Measurements from ENCODE around the gene SCN2B. TPM values are rescaled to one million over a fixed set of nuclear protein-coding genes. Genes with fewer than 3 reads are reported as not detected.

The SCN2B gene
- total RNA-seq, 3 donors from 2014 or later = not detected

Other genes starting within 250 kb of the SCN2B start
- under 1 TPM; 0.26 to 0.38 (median 0.38) TPM for gene TMPRSS13, start 247.2 kb downstream of the SCN2B start, total RNA-seq
- gene IL10RA, start 190.2 kb downstream of the SCN2B start, total RNA-seq = 10 to 100 TPM; 30.5 to 39.3 (median 36.6) TPM
- under 1 TPM in 1 of 3 donors, not detected in 2; 0.08 TPM for gene TMPRSS4, start 99.6 kb downstream of the SCN2B start, total RNA-seq
- not detected for gene SMIM35, start 89.7 kb downstream of the SCN2B start, total RNA-seq
- not detected for gene SCN4B, start 23.8 kb downstream of the SCN2B start, total RNA-seq
- gene JAML, start 48.4 kb upstream of the SCN2B start, total RNA-seq = 100 to 1,000 TPM; 135 to 153 (median 137) TPM
- gene MPZL3, start 75.7 kb upstream of the SCN2B start, total RNA-seq = 10 to 100 TPM; 52.7 to 72.0 (median 56.4) TPM
- 10 to 100 TPM in 2 of 3 donors, 1 to 10 TPM in 1; 9.0 to 12.9 (median 12.8) TPM for gene MPZL2, start 87.7 kb upstream of the SCN2B start, total RNA-seq
- 100 to 1,000 TPM; 371 to 436 (median 407) TPM for gene CD3E, start 128.1 kb upstream of the SCN2B start, total RNA-seq
- 100 to 1,000 TPM; 412 to 451 (median 427) TPM for gene CD3D, start 166.1 kb upstream of the SCN2B start, total RNA-seq
- gene CD3G, start 167.7 kb upstream of the SCN2B start, total RNA-seq = 100 to 1,000 TPM in 2 of 3 donors, 10 to 100 TPM in 1; 86.4 to 105 (median 102) TPM
- gene UBE4A, start 183.0 kb upstream of the SCN2B start, total RNA-seq = 10 to 100 TPM; 43.7 to 45.1 (median 45.0) TPM
- gene ATP5MG, start 225.0 kb upstream of the SCN2B start, total RNA-seq = 100 to 1,000 TPM; 236 to 266 (median 251) TPM